HG02981 (cell line): ENCODE results near the gene NEURL4.
"Not testable (repeated sequence)": the region's sequence is repeated elsewhere in the genome, so short reads cannot be mapped to it uniquely, and the experiment has no call there.

Source experiments
- ATAC-seq: cut with Tn5 transposase; IDR thresholded peaks from one replicate; pipeline ENCODE4 v1.9.1; 2021; ENCODE audit warnings: mild to moderate bottlenecking, moderate library complexity; ENCODE audit not compliant: unreplicated experiment

Gene NEURL4

DNA sequence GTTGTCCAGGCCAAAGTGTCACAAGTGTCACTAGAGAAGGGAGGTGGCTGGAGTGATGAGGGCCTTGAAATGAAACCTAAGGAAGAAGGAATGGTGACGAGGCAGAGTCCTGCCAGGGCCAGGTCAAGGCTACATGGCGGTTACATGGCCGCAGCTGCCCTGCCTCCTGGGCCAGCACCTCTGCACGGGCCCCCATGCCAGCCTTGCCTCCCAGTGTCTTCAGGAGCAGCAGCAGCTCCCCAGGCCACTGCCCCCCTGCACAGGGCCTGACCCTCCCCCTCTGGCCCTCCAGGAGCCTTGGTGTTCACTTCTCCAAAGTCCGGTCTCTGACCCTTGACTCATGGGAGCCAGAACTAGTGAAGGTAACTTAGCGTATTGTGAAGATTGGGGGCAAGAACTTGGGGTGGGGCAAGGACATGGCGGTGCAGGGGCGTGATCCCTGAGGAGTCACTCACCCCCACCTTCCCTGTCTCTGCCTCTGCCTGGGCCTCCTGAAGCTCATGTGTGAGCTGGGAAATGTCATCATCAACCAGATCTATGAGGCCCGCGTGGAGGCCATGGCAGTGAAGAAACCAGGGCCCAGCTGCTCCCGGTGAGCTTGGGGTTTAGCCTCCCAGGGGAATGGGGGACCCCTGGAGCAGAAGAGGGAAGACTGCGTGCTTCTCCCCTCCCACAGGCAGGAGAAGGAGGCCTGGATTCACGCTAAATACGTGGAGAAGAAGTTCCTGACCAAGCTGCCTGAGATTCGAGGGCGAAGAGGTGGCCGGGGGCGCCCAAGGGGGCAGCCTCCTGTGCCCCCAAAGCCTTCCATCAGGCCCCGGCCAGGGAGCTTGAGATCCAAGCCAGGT lies 18.7 kb upstream of the NEURL4 start:
- no peak for ATAC-seq

- ATAC-seq, result no peak
Observed at GRCh38 chr17:7346761-7347614, 17.9 kb upstream of the NEURL4 start.

DNA sequence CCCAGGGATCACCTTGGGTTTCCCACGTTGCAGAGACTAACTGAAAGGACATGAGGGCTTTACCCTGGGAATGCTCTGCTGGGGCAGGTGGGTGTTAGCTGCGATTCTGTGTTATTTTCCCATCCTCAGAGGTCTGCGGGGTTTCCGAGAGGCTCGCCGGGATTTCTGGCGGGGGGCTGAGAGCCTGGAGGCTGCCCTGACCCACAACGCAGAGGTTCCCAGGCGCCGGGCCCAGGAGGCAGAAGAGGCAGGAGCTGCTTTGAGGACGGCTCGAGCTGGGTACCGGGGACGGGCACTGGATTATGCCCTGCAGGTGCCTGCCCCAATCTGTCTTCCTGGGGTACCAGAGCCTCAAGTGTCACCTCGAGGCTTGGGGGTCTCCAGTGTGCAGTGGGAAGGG lies 14.1 kb upstream of the NEURL4 start:
- ATAC-seq, result no peak

DNA sequence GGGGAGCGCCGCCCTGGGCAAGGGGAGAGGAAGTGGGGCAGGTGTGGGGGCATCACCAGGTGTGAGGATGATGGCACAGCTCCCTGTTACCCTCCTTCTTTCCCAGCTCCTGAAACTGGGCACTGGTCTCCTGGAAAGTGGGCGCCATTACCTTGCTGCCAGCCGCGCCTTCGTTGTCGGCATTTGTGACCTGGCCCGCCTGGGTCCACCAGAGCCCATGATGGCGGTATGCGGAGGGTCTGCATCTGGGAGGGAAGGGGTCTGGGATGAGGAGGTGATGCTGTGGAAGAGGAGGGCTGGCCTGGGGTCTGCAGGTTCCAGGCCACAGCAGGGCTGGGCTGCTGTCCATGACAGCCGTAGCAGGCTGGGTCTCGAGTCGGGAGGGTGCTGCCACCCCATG lies 12.7 kb upstream of the NEURL4 start:
- no peak for ATAC-seq

DNA sequence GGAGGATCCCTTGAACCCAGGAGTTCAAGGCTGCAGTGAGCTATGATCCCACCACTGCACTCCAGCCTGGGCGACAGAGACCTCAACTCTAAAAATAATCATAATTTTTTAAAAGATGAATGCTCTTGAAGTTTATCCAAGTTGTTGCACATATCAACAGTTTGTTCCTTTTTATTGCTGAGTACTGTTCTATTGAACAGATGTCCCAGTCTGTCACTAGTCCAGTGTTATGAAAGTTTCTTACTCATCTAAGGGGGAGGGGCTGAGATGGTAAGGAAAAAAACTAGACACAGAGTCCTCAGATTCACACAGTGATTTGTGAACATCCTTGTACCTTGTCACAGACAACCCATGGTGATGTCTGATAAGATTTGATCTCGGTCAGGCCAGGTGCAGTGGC lies 11.0 kb upstream of the NEURL4 start:
- ATAC-seq, result no peak

DNA sequence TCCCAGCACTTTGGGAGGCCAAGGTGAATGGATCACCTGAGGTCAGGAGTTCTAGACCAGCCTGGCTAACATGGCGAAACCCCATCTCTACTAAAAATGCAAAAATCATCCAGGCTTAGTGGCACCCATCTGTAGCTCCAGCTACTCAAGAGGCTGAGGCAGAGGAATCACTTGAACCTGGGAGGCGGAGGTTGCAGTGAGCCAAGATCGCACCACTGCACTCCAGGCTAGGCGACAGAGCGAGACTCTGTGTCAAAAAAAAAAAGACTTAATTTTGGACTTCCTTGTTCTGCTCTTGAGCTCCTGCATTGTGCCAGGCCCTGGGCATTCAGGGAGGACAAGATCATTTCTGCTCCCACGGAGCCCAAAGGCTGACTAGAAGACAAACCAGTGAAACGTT lies 8.5 kb upstream of the NEURL4 start:
- ATAC-seq, result not testable (repeated sequence)

DNA sequence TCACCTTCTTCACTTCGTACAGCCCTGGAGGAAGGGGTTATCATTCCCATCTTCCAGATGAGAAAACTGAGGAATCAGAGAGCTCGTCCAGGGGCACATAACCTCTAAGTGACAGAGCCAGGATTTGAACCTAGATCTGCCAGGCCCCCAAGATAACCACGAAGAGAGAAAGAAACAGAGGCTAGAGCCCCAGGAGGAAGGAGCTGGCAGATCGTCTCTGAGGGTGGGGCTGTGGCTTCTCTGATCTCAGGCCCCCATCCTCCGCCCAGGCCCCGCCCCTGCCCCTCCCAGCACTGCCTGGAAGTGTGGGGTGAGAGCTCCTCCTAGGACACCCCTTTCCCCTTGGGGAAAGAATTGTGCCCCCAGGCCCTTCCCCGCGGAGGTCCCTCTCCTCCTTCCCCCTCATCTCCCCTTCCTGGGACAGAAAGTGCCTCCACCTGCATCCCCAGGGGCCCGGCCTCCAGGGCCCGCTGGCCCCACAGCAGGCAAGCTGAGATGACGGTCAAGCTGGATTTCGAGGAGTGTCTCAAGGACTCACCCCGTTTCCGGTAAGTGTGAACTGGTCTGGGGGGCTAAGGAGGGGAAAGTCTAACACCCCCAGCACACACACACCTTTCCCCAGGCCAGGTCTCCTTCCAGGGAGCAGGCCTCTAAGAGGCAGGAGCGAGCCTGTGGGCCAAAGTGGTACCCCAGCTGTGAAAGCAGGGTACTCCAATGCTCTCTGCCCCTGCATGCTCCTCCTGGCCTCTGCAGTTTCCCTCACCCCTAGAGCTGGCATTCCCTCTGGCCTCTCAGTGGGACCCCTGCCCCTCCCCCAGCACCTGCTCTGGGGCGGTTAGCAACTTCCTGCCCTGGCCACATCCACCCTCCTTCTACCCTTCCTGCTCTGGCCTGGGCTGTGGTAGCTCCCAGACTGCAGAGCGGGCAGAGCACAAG lies 7.4 kb upstream of the NEURL4 start, which contains the start of gene ACAP1:
TSS of gene ACAP1 (plus strand) at position 290 of the 936 bp plus-strand sequence. CDS start at position 496, 206 bp downstream.
- peak; percentile 55 for ATAC-seq

DNA sequence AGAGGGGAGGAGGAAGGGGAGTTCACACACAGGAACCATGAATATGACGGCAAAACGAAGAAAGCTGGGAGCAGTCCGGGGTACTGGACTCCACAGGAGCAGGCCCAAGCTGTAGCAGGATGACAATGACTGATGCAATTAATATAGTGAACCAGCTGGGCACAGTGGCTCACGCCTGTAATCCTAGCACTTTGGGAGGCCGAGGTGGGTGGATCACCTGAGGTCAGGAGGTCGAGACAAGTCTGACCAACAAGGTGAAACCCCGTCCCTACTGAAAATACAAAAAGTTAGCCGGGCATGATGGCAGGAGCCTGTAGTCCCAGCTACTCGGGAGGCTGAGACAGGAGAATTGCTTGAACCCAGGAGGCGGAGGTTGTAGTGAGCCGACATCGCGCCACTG lies 6.6 kb upstream of the NEURL4 start:
- not testable (repeated sequence) for ATAC-seq

DNA sequence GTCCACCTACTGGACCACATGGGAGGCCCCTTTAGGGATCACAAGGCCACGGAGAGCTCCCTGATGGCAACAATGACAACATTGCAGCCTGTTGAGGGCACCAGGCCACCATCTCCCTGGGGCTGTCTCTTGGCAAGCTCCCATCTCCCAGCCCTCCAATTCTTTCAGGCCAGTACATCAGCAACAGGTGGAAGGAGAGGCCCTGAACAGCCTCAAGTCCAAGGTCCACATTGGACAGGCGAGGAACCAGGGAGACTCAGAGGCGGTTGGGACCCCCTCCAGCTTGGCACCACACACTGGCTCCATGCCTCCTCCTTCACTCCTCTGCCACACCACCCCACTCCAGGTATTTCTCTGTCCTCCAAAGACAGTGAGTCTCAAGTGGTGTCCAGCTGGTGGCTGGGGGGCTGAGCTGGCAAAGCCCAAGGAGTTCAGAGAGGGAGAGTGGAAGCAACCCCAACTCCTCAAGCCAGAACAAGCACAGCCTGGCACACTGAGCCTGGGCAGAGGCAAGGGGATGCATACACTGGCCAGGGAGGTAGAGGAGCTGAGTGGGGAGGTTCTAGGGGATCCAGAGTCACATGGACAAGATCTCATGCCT lies 5.9 kb upstream of the NEURL4 start:
- no peak for ATAC-seq

- not testable (repeated sequence) for ATAC-seq
Observed at GRCh38 chr17:7332600-7333069, 3.5 kb upstream of the NEURL4 start.

DNA sequence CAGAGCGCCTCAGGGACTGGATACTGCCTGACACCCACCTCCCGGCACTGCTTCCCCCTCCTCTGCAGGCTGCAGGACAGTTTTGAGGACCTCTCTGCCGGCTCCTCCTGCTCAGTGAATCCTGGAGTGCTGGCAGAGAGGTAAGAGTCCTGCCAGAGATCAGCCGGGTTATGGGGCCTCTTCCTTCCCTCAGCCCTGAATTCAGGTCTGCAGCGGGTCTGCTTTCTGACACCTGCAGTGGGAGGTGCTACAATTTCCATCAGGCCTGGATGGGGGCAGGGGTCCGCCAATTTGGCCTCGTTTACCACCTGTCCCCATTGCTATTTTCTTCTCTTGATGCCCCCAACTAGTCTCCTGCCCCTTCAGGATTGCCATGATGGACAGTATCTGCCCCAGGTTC lies 3.0 kb upstream of the NEURL4 start:
- ATAC-seq, result no peak

DNA sequence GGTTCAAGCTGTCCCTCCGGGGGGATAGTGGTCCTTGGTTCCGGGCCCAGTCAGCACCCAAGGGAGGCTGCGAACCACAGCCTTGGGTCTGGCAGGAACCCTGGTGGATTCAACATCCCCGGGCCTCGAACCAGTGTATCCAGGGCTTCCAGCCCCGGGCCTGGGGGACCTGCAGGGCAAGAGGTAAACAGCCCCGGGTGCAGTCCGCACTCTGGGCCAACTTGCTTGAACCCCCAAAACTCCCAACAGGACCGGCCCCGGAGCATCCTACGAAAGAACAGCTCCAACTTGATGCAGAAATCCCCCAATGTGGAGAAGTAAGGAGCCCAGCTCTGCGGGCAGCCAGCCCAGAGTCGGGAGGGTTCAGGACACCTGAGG lies 1.5 kb upstream of the NEURL4 start:
- no peak for ATAC-seq

- ATAC-seq, result peak; percentile 42
Observed at GRCh38 chr17:7329997-7330637, 982 bp upstream of the NEURL4 start.

- peak; percentile 52 for ATAC-seq
Observed at GRCh38 chr17:7329374-7329996, 350 bp upstream of the NEURL4 start.

GRCh38 chr17:7328009-7328408 lies 1.1 kb downstream of the NEURL4 start:
- no peak for ATAC-seq

- no peak for ATAC-seq
Observed at GRCh38 chr17:7327501-7327900, 1.6 kb downstream of the NEURL4 start.

GRCh38 chr17:7327056-7327455 lies 2.1 kb downstream of the NEURL4 start:
- ATAC-seq, result no peak

DNA sequence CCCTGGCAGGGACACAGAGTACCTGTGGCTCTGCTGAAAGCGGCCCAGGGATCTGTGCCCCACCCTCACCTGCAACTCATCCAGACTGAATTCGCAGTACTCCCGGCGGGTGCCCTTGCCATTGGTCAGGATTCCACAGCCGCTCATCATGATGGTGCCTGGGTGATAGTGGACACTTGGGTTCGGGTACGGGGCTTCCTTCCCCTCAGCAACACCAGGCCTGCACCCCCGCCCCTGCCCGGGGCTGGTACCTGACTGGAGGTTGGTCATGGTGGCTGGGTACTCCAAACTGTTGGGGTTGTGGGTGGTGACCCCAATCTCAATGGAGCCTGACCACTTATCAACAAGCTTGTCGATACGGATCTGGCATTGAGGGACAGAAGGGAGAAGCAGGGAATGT lies 2.9 kb downstream of the NEURL4 start:
- ATAC-seq, result no peak

- no peak for ATAC-seq
Observed at GRCh38 chr17:7325031-7325528, 4.1 kb downstream of the NEURL4 start.
